Subcutaneous abdominal adipose tissue (tissue), 5 donors: Measurements from ENCODE around the gene CD40LG.

Experiments used
- H3K27ac ChIP-seq: one replicate; pipeline ENCODE4 v1.7.0; 2013; ENCODE audit warnings: low read depth, mild to moderate bottlenecking, inconsistent platforms, low read length, moderate library complexity
- H3K27me3 ChIP-seq, 5 donors: one replicate each; pipeline ENCODE4 v1.7.0; 2013; ENCODE audit warnings: low read length in 5 of 5, inconsistent platforms in 1 of 5; ENCODE audit not compliant: control insufficient read depth in 5 of 5, insufficient read depth in 4 of 5
- H3K36me3 ChIP-seq, 5 donors: one replicate each; pipeline ENCODE4 v1.7.0; 2013; ENCODE audit warnings: low read length in 5 of 5; ENCODE audit not compliant: control insufficient read depth in 5 of 5, insufficient read depth in 5 of 5
- H3K4me1 ChIP-seq, 5 donors: one replicate each; pipeline ENCODE4 v1.7.0; 2013; ENCODE audit warnings: low read length in 5 of 5, mild to moderate bottlenecking in 3 of 5, moderate library complexity in 1 of 5; ENCODE audit not compliant: control insufficient read depth in 5 of 5, insufficient read depth in 5 of 5
- H3K4me3 ChIP-seq, 5 donors: one replicate each; pipeline ENCODE4 v1.7.0; 2013; ENCODE audit warnings: low read length in 5 of 5, low read depth in 1 of 5
- H3K9ac ChIP-seq, 5 donors: one replicate each; pipeline ENCODE4 v1.7.0; 2013; ENCODE audit warnings: low read length in 5 of 5, mild to moderate bottlenecking in 4 of 5, moderate library complexity in 3 of 5
- H3K9me3 ChIP-seq, 5 donors: one replicate each; pipeline ENCODE4 v1.7.0; 2013; ENCODE audit warnings: low read length in 5 of 5; ENCODE audit not compliant: control insufficient read depth in 5 of 5
- donor health status: healthy.
- donor health status: healthy.
- donor health status: healthy.
- donor health status: healthy.
- donor health status: healthy.

CD40LG gene

DNA sequence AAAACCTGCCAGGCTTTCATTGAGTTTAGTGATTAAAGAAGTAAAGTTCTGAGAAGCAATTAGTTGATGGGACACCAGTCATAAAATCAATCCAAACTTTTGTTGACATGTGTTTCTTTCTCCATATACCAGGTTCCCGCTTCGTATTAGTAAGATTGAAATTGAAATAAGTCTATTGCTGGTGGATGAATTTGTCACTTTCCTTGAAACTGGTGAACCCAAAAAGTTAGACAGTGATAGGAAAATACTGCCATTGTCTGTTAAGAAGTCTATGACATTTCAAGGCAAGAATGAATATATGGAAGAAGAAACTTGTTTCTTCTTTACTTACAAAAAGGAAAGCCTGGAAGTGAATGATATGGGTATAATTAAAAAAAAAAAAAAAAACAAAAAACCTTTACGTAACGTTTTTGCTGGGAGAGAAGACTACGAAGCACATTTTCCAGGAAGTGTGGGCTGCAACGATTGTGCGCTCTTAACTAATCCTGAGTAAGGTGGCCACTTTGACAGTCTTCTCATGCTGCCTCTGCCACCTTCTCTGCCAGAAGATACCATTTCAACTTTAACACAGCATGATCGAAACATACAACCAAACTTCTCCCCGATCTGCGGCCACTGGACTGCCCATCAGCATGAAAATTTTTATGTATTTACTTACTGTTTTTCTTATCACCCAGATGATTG is at the start of gene CD40LG:
Gene CD40LG, plus strand, starts transcription at position 482 of the 684 bp plus-strand sequence. Its CDS starts 91 bp downstream, at position 573.
- Histone ChIP-seq H3K27ac (no peak within 1 kb of the TSS), H3K27me3 (peaks cover 0 to 4% (median 0%) of the 10 kb centered on the region in 5 donors), H3K9ac (no peak within 1 kb of the TSS), H3K4me1 (peaks cover 4 to 16% (median 4%) of the 10 kb centered on the region in 5 donors), H3K9me3 (no peaks in the 10 kb centered on the region), H3K4me3 (no peak within 1 kb of the TSS), H3K36me3 (no peaks in the 10 kb centered on the region)

GRCh38 chrX:136598631-136599030 is 49.3 kb upstream of the CD40LG start:
- peaks cover 0 to 13% (median 2%) of the 10 kb centered on the region in 5 donors for H3K27me3 ChIP-seq
- H3K27ac ChIP-seq = no peak overlapping the region
- H3K4me3 ChIP-seq = no peak overlapping the region
- H3K9ac ChIP-seq = no peak overlapping the region
- no peaks in the 10 kb centered on the region for H3K36me3 ChIP-seq
- H3K9me3 ChIP-seq = no peaks in the 10 kb centered on the region
- H3K4me1 ChIP-seq = no peaks in the 10 kb centered on the region

DNA sequence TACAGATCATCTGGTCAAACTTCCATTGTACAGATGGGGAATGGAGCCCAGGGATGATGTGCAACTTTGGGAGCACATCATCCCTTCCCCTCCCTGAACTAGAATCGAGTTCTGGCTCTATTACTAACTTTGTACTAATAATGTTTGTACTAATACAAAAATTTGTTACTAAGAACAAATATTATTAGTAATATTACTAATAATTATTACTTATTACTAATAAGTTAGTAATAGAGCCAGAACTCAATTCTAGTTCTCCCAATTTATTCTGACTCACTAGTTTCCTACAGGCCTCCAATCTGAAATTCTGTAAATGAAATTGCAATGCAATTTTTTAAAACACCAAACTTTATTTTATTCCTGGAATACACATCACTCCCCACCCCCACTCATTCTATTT is 47.9 kb upstream of the CD40LG start:
- H3K36me3 ChIP-seq = no peaks in the 10 kb centered on the region
- no peak overlapping the region for H3K9ac ChIP-seq
- H3K9me3 ChIP-seq = no peaks in the 10 kb centered on the region
- H3K4me1 ChIP-seq = no peaks in the 10 kb centered on the region
- H3K4me3 ChIP-seq = no peak overlapping the region
- no peak overlapping the region for H3K27ac ChIP-seq
- peaks cover 0 to 13% (median 2%) of the 10 kb centered on the region in 5 donors for H3K27me3 ChIP-seq

DNA sequence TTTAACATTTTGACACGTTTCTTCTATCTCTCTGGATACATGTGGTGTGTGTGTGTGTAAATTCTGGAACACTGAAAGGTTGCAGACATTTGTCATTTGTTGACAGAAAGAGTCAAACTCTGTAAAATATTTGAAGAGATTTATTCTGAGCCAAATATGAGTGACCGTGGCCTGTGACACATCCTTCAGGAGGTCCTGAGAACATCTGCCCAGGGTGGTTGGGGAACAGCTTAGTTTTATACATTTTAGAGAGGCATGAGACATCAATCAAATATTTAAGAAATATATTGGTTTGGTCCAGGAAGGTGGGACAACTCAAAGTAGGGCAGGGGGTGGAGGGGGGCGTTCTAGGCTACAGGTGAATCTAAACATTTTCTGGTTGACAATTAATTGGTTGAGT is 40.7 kb upstream of the CD40LG start:
- H3K4me1 ChIP-seq = peaks cover 0 to 11% (median 8%) of the 10 kb centered on the region in 5 donors
- no peaks in the 10 kb centered on the region for H3K9me3 ChIP-seq
- peaks cover 0 to 8% (median 0%) of the 10 kb centered on the region in 5 donors for H3K27me3 ChIP-seq
- no peaks in the 10 kb centered on the region for H3K36me3 ChIP-seq
- H3K4me3 ChIP-seq = no peak overlapping the region
- H3K9ac ChIP-seq = no peak overlapping the region
- H3K27ac ChIP-seq = no peak overlapping the region

DNA sequence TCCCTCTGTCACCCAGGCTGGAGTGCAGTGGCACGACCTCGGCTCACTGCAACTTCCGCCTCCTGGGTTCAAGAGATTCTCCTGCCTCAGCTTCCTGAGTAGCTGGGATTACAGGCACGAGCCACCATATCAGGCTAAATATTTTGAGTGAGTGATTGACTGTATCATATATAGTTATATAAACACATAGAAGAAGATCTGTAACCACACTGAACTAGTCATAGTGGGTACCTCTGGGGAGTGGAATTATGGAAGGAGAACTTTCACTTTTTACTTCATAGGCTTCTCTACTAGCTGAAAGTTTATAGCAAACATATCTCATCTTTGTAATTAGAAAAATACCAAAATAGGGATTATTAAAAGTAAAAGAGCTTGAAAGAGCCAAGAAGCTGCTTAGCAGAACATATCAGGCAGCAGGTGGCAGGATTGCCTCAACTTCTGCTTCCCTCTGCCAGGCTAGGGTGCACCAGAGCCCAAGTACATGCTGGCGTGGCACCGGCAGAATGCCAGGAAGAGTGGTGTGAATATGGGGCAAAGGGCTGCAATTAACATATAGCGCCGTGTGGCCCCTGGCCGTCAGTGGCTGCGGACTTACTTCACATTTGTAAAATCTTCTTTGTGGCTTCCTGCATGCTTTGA is 39.5 kb upstream of the CD40LG start:
- Histone ChIP-seq H3K27me3 (peaks cover 0 to 8% (median 0%) of the 10 kb centered on the region in 5 donors), H3K9me3 (no peaks in the 10 kb centered on the region), H3K36me3 (no peaks in the 10 kb centered on the region), H3K9ac (no peak overlapping the region), H3K4me3 (peak overlapping the region in 1 of 5 donors; percentile 40), H3K27ac (no peak overlapping the region), H3K4me1 (peaks cover 0 to 11% (median 8%) of the 10 kb centered on the region in 5 donors)

- H3K9me3 ChIP-seq = no peaks in the 10 kb centered on the region
- H3K9ac ChIP-seq = no peak overlapping the region
- H3K4me3 ChIP-seq = no peak overlapping the region
- no peaks in the 10 kb centered on the region for H3K27me3 ChIP-seq
- peaks cover 0 to 20% (median 4%) of the 10 kb centered on the region in 5 donors for H3K4me1 ChIP-seq
- peak overlapping the region; percentile 38 for H3K27ac ChIP-seq
- no peaks in the 10 kb centered on the region for H3K36me3 ChIP-seq
These were observed 30.8 kb upstream of the CD40LG start for GRCh38 chrX:136616987-136617685.

DNA sequence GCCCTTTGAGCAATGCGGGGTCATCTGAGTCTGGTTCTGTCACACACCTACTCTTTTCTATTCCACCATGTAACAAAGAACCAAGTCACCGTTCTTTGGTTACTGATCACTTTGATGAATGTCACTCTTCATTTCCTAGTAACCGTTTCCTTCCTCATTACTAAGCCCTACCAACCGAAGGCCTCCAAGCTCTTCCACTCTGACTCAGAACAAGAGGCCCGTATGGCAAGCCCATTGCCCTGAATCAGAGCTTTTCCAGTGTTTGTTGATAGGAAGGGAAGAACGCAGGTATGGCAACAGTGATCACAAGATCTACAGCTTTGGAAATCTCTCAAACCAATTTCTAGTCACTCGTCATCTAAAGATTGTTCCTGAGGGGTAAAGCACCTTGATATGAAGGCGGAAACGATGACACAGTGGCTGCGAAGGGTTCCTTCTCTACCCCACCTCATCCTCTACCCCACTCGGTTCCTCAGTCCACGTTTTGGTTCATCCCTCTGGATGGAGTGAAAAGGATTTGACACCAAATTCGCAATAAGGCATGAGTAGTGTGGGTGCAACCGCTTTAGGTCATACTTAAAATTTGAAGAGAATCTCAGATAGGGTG is 28.0 kb upstream of the CD40LG start:
- no peak overlapping the region for H3K4me3 ChIP-seq
- H3K9ac ChIP-seq = no peak overlapping the region
- H3K27ac ChIP-seq = no peak overlapping the region
- peaks cover 0 to 5% (median 0%) of the 10 kb centered on the region in 5 donors for H3K27me3 ChIP-seq
- no peaks in the 10 kb centered on the region for H3K36me3 ChIP-seq
- H3K9me3 ChIP-seq = peaks cover 0 to 5% (median 0%) of the 10 kb centered on the region in 5 donors
- peaks cover 0 to 16% (median 4%) of the 10 kb centered on the region in 5 donors for H3K4me1 ChIP-seq

- Histone ChIP-seq H3K9ac (no peak overlapping the region), H3K27ac (no peak overlapping the region), H3K27me3 (peaks cover 0 to 5% (median 0%) of the 10 kb centered on the region in 5 donors), H3K4me3 (no peak overlapping the region), H3K4me1 (peaks cover 0 to 16% (median 4%) of the 10 kb centered on the region in 5 donors), H3K36me3 (no peaks in the 10 kb centered on the region), H3K9me3 (peaks cover 0 to 5% (median 0%) of the 10 kb centered on the region in 5 donors)
These were observed 27.2 kb upstream of the CD40LG start for GRCh38 chrX:136620780-136621179.

GRCh38 chrX:136622568-136622967 is 25.4 kb upstream of the CD40LG start:
- Histone ChIP-seq H3K36me3 (no peaks in the 10 kb centered on the region), H3K4me1 (peaks cover 0 to 13% (median 4%) of the 10 kb centered on the region in 5 donors), H3K9ac (no peak overlapping the region), H3K9me3 (peaks cover 0 to 5% (median 0%) of the 10 kb centered on the region in 5 donors), H3K27me3 (peaks cover 0 to 5% (median 2%) of the 10 kb centered on the region in 5 donors), H3K4me3 (no peak overlapping the region), H3K27ac (no peak overlapping the region)
